NCI-H446 (cell line): ENCODE results near the gene ANKRD11.
"Not testable (repeated sequence)": the region's sequence is repeated elsewhere in the genome, so short reads cannot be mapped to it uniquely, and the experiment has no call there.

Source experiments
- DNase-seq, 2 experiments: peaks; one replicate each; lab custom pipeline; 2025; lab: John Stamatoyannopoulos, UW

The ANKRD11 gene

GRCh38 chr16:89328412-89329400, 161.7 kb downstream of the ANKRD11 start:
- DNase-seq: not testable (repeated sequence)

GRCh38 chr16:89326721-89327120, 163.6 kb downstream of the ANKRD11 start:
- DNase-seq: no peak

GRCh38 chr16:89325861-89326471, 164.4 kb downstream of the ANKRD11 start:
- peak in 1 of 2 experiments; percentile 13 for DNase-seq

DNA sequence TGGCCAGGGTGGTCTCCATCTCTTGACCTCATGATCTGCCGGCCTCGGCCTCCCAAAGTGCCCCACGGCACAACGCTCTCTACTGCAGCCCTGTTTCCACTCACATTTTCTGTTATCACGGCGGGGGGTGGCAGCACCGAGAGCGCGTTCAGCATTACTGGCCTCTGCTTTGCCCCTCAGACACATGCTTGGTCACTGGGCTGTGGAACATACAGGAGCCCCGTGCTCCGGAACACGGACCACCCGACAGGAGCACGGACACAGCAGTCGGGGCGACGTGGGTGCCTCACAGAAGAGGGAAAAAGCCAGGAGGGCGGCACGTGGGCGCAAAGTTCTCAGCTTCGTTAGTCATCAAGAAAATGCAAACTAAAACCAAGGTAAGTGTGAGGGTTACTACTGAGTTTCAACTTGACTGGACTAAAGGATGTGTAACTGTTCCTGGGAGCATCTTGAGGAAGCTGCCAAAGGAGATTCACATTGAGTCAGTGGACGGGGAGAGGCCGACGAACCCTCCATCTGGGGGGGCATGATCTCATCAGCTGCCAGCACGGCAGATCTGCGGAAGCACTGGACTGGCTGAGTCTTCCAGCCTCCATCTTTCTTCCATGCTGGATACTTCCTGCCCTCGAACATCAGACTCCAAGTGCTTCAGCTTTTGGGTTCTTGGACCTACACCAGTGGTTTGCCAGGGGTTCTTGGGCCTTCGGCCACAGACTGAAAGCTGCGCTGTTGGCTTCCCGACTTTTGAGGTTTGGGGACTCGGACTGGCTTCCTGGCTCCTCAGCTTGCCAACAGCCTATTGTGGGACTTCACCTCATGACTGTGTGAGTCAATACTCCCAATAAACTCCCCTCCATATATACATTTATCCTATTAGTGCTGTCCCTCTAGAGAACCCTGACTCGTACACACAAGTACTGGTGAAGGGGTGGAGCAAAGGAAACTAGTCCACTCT, 166.0 kb downstream of the ANKRD11 start:
- no peak for DNase-seq

DNA sequence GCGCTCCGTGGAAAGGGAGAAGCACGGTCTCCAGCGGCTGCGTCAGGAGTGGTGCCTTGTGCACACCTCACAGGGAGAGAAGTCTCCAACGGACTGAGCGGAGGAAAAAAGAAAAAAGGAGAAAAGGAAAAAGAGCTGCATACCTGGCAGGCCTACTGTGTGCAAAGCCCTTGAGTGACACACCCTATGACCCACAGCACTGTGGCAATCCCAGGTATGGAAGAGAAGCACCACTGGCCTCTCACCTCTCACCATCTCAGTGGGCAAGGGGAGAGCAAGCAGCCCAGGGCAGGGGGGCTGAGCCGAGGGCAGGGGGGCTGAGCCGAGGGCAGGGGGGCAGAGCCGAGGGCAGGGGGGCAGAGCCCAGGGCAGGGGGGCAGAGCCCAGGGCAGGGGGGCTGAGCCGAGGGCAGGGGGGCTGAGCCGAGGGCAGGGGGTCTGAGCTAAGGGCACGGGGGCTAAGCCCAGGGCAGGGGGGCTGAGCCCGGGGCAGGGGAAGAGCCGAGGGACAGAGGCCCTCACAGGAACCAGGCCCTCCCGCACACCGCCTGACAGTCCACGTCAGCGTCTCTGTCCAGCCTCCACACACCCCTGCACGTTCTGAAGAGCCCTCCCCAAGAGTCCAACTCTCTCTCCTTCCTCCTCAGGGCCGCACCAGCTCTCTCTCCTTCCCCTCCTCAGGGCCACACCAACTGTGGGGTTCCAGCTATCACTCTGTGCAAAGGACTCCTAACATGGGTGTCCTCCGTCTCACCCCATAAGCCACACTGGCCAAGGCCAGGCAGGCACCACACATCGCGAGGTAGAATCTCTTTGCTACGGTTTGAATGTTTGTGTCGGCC, 167.0 kb downstream of the ANKRD11 start:
- DNase-seq: no peak

GRCh38 chr16:89322321-89323119, 167.8 kb downstream of the ANKRD11 start:
- DNase-seq: peak; percentile 19 to 63

DNA sequence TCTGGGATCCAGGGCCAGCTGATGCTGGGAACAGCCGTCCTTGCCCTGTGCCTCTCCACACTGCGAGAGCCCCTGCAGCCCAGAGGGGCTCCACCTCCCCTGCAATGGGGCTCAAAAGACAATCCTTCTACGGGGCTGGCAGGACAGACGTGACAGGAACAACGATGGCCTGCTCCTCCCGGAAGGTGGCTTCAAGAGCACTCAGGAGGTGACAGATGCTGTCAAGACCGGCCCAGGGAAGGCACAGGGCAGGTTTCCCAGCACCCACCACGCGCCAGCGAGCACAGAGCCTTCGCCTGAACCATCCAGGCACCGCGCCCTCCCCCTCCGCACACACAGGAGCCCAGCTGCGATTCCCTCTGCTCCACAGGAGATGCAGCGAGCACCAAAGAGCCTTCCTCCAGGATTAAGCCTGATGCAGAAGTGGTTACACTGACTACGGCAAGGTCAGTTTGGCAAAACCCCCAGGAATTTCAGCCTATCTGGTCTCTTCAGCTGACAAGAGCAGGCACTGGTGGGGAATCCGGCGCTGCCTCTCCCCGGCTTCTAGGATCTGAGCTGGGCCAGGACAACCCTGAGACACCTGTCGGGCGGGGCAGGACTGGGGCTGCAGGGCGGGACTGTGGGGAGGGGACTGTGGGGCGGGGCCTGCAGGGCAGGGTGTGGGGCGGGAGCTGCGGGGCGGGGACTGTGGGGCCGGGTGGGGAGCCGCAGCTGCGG, 169.4 kb downstream of the ANKRD11 start:
- DNase-seq: peak in 1 of 2 experiments; percentile 4

- no peak for DNase-seq
These were observed 170.2 kb downstream of the ANKRD11 start for GRCh38 chr16:89319886-89320781.

GRCh38 chr16:89319631-89319885, 170.8 kb downstream of the ANKRD11 start:
- DNase-seq: no peak

GRCh38 chr16:89318871-89319630, 171.3 kb downstream of the ANKRD11 start:
- no peak for DNase-seq

GRCh38 chr16:89318430-89318758, 172.0 kb downstream of the ANKRD11 start:
- DNase-seq: no peak

DNA sequence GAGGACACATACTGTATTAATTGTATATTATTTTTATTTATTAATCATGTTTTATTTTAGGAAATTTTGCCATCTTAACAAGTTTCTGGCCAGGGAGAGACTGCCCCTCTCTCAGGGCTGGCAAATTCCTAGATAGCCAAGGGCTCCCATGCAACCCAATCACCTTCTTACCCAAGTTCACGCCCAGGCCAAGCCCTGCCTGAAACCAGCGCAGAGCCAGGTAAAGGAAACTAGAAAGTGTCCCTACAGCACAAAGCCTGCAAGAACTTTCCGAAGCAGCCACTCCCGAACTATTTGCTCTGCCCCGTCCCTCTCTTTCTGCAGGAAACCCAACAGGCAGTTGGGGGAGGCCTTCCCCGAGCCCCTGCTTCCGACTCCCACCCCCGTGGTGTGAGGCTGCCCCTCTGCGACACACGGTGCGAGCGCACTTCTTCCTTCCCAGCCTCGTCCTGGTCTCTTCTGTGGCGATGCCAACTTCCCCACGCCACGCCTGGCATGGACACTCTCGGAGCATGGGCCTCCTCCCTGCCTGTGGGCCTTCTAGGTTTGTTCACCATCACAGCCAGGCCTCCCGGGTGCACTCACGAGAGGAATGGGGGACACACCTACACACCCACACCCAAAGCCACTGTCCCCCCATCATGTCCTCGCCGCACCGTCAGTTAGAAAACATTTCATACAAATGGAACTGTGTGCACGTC, 172.5 kb downstream of the ANKRD11 start:
- DNase-seq: no peak

DNA sequence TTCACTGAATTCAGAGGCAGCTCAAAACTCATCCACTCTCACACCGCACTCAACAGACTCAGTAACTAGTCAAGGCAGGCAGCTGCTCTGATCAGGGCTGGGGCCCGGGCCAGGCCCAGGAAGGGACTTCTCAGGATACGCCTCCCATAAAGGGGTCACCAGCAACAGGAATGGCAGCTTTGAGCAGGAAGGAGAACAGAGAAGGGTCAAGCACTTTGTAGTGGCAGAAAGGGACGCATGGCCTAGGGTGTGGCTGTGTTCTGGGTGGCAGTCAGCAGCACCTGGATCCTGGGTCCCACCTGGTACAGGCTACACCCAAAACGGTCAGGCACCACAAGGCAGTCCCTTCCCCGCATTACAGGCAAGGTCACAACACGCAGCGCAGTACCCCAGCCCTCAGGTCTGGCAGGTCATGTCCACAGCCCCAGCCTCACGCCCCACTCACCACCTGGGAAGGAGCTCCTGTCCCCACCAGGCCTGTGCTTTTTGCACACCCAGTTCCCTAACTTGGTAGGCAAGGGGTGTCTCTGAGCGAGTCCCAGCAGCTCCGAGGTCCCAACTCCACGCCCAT, 173.2 kb downstream of the ANKRD11 start:
- DNase-seq: no peak

- DNase-seq: no peak
These were observed 173.7 kb downstream of the ANKRD11 start for GRCh38 chr16:89316701-89317100.

- no peak for DNase-seq
These were observed 174.4 kb downstream of the ANKRD11 start for GRCh38 chr16:89315791-89316581.

- no peak for DNase-seq
These were observed 175.1 kb downstream of the ANKRD11 start for GRCh38 chr16:89315271-89315670.
